ENCODE measurements around the gene SPESP1.

DNA sequence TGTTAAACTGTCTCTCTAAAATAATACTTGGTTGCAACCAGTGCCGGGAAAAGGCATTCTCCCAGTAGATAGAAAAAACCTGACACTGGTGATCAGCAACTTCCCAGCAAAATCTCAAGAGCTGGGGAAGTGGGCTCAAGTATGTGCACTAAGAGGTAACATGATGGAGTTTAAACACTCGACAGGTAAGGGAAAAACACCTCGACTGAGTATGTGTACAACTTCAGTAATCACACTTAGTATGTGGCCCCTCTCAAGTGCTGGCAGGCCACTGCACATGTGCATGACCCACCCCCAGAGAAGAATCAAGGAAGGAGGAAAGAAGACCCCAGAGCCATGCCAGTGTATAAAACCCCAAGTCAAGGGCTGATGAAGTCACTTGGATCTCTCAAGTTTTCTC, 27.4 kb downstream of the SPESP1 start:
- TF ChIP-seq YY1 (IDR thresholded peaks at IDR 0.05) = no peak
- TF ChIP-seq SP1 (IDR thresholded peaks at IDR 0.05) = no peak
- TF ChIP-seq, protein P1, sequence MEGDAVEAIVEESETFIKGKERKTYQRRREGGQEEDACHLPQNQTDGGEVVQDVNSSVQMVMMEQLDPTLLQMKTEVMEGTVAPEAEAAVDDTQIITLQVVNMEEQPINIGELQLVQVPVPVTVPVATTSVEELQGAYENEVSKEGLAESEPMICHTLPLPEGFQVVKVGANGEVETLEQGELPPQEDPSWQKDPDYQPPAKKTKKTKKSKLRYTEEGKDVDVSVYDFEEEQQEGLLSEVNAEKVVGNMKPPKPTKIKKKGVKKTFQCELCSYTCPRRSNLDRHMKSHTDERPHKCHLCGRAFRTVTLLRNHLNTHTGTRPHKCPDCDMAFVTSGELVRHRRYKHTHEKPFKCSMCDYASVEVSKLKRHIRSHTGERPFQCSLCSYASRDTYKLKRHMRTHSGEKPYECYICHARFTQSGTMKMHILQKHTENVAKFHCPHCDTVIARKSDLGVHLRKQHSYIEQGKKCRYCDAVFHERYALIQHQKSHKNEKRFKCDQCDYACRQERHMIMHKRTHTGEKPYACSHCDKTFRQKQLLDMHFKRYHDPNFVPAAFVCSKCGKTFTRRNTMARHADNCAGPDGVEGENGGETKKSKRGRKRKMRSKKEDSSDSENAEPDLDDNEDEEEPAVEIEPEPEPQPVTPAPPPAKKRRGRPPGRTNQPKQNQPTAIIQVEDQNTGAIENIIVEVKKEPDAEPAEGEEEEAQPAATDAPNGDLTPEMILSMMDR (IDR thresholded peaks at IDR 0.05; ENCODE audit: low read depth, low read length, missing input control) = no peak
- TF ChIP-seq, protein P2, sequence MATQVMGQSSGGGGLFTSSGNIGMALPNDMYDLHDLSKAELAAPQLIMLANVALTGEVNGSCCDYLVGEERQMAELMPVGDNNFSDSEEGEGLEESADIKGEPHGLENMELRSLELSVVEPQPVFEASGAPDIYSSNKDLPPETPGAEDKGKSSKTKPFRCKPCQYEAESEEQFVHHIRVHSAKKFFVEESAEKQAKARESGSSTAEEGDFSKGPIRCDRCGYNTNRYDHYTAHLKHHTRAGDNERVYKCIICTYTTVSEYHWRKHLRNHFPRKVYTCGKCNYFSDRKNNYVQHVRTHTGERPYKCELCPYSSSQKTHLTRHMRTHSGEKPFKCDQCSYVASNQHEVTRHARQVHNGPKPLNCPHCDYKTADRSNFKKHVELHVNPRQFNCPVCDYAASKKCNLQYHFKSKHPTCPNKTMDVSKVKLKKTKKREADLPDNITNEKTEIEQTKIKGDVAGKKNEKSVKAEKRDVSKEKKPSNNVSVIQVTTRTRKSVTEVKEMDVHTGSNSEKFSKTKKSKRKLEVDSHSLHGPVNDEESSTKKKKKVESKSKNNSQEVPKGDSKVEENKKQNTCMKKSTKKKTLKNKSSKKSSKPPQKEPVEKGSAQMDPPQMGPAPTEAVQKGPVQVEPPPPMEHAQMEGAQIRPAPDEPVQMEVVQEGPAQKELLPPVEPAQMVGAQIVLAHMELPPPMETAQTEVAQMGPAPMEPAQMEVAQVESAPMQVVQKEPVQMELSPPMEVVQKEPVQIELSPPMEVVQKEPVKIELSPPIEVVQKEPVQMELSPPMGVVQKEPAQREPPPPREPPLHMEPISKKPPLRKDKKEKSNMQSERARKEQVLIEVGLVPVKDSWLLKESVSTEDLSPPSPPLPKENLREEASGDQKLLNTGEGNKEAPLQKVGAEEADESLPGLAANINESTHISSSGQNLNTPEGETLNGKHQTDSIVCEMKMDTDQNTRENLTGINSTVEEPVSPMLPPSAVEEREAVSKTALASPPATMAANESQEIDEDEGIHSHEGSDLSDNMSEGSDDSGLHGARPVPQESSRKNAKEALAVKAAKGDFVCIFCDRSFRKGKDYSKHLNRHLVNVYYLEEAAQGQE (IDR thresholded peaks at IDR 0.05) = no peak
- TF ChIP-seq, protein P3, sequence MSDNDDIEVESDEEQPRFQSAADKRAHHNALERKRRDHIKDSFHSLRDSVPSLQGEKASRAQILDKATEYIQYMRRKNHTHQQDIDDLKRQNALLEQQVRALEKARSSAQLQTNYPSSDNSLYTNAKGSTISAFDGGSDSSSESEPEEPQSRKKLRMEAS (IDR thresholded peaks at IDR 0.05) = no peak
- no peak for TF ChIP-seq GABPA (IDR thresholded peaks at IDR 0.05 in 1 of 2, conservative IDR thresholded peaks at IDR 0.05 in 1 of 2)
- TF ChIP-seq, protein P4, sequence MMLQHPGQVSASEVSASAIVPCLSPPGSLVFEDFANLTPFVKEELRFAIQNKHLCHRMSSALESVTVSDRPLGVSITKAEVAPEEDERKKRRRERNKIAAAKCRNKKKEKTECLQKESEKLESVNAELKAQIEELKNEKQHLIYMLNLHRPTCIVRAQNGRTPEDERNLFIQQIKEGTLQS (IDR thresholded peaks at IDR 0.05) = no peak

Data from liver (tissue), 3 donors.